ENCODE data around the gene CTAG1A.
"Not testable (repeated sequence)": the region's sequence is repeated elsewhere in the genome, so short reads cannot be mapped to it uniquely, and the experiment has no call there.

The CTAG1A gene

GRCh38 chrX:154575076-154575475, 9.9 kb upstream of the CTAG1A start:
- not testable (repeated sequence) for DNase-seq

GRCh38 chrX:154582994-154583393, 1.9 kb upstream of the CTAG1A start:
- not testable (repeated sequence) for DNase-seq

- DNase-seq, result not testable (repeated sequence)
These were observed 5.5 kb downstream of the CTAG1A start for GRCh38 chrX:154590415-154590814.

- no peak for DNase-seq
These were observed 7.6 kb downstream of the CTAG1A start for GRCh38 chrX:154592505-154592904.

- no peak for DNase-seq
These were observed 8.3 kb downstream of the CTAG1A start for GRCh38 chrX:154593201-154593600.

GRCh38 chrX:154594491-154594890, 9.6 kb downstream of the CTAG1A start:
- DNase-seq, result no peak

- DNase-seq, result no peak
These were observed 10.8 kb downstream of the CTAG1A start for GRCh38 chrX:154595559-154596249.

GRCh38 chrX:154596290-154596929, 11.5 kb downstream of the CTAG1A start:
- no peak for DNase-seq

GRCh38 chrX:154597221-154597620, 12.3 kb downstream of the CTAG1A start:
- no peak for DNase-seq

GRCh38 chrX:154598656-154599055, 13.7 kb downstream of the CTAG1A start:
- DNase-seq, result no peak

- no peak for DNase-seq
These were observed 14.6 kb downstream of the CTAG1A start for GRCh38 chrX:154599531-154599930.

- no peak for DNase-seq
These were observed 15.9 kb downstream of the CTAG1A start for GRCh38 chrX:154600759-154601374.

GRCh38 chrX:154602226-154602625, 17.3 kb downstream of the CTAG1A start:
- DNase-seq, result no peak

- no peak for DNase-seq
These were observed 18.0 kb downstream of the CTAG1A start for GRCh38 chrX:154602766-154603437.

GRCh38 chrX:154603438-154604430, 18.8 kb downstream of the CTAG1A start:
- no peak for DNase-seq

GRCh38 chrX:154605566-154605965, 20.6 kb downstream of the CTAG1A start:
- DNase-seq, result no peak

GRCh38 chrX:154607370-154607769, 22.4 kb downstream of the CTAG1A start:
- DNase-seq, result no peak

- DNase-seq, result not testable (repeated sequence)
These were observed 23.0 kb downstream of the CTAG1A start for GRCh38 chrX:154607976-154608375.

- not testable (repeated sequence) for DNase-seq
These were observed 23.9 kb downstream of the CTAG1A start for GRCh38 chrX:154608823-154609222.

- not testable (repeated sequence) for DNase-seq
These were observed 26.2 kb downstream of the CTAG1A start for GRCh38 chrX:154611146-154611545.

GRCh38 chrX:154613586-154613985, 28.7 kb downstream of the CTAG1A start:
- not testable (repeated sequence) for DNase-seq

GRCh38 chrX:154619182-154619581, 34.2 kb downstream of the CTAG1A start, which contains the start of gene CTAG1B:
Gene CTAG1B, minus strand, starts transcription at chrX:154619282. Its CDS starts 64 bp downstream, at chrX:154619218.
- not testable (repeated sequence) for DNase-seq
